H4 (cell line): ENCODE data around the gene CDCA5. TPM values are rescaled to one million over a fixed set of nuclear protein-coding genes. Genes with fewer than 3 reads are reported as not detected.

Experiments used
- DNase-seq: peaks from one replicate; pipeline ENCODE4 v3.0.0-alpha.2; 2015; ENCODE audit warnings: low spot score
- total RNA-seq: library from RNA; depleted of rRNA; stranded (reverse); fragments of >200 nt; shearing (Covaris generic); gene quantifications from 2 replicates; pipeline ENCODE4 v1.2.3, GENCODE V29; 2014

Gene CDCA5
- total RNA-seq, 1 experiment from 2014 or later = 28.7 TPM

DNA sequence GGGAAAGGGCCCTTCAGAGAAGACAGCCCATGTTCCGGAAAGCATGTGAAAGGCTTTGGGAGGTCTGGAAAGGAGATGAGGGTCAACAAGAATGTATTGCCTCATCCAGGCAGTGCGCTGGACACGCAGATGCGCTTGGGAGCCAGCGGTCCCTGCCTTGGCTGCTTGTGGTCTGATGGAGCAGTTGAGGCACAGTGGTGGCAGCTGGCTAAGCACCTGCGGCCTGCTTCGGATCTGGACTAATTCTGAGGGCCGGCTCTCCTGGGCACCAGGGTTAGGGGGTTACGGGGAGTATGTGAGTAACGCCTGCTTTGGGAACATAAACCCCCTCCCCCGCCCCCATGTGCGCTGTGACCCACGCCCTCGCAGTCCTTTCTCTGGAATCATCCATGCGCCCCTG, 23.2 kb upstream of the CDCA5 start:
- DNase-seq = no peak

DNA sequence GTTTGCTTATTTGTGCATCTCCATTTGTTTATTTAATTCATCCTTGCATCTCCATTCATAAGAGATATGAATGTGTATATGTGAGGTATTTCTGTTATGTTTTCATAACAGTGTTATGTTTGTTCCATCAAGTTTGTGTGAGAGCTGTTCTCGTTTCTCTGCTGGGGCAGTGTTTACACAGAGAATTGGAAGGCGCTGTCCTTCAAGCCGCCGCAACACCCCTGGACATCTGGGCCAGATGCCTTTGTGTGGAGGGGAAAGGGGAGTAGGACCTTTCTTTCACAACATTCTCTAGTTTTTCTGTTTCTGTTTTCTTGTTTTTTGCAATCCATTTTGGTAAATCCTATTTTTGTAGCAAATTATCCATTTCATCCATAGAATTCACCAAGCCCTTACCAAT, 20.8 kb upstream of the CDCA5 start:
- DNase-seq = no peak

DNA sequence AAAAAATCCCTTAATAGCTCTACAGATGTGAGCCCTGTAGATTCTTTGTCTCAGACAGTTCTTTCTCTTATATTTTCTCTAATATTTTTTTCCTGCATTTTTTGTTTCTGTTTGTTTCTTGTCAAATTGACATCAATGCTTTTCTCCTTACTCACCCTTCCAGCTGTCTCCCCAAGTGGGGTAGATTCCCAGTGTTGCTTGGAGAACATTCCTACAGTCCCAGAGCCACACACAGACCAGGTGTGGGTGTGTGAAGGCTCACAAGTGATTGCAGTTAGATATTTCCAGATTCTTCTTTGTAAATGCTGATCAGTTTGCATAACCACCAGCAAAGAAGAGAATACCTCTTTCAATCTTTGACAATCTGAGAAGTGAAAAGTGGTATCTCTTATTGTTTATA, 19.6 kb upstream of the CDCA5 start:
- no peak for DNase-seq

DNA sequence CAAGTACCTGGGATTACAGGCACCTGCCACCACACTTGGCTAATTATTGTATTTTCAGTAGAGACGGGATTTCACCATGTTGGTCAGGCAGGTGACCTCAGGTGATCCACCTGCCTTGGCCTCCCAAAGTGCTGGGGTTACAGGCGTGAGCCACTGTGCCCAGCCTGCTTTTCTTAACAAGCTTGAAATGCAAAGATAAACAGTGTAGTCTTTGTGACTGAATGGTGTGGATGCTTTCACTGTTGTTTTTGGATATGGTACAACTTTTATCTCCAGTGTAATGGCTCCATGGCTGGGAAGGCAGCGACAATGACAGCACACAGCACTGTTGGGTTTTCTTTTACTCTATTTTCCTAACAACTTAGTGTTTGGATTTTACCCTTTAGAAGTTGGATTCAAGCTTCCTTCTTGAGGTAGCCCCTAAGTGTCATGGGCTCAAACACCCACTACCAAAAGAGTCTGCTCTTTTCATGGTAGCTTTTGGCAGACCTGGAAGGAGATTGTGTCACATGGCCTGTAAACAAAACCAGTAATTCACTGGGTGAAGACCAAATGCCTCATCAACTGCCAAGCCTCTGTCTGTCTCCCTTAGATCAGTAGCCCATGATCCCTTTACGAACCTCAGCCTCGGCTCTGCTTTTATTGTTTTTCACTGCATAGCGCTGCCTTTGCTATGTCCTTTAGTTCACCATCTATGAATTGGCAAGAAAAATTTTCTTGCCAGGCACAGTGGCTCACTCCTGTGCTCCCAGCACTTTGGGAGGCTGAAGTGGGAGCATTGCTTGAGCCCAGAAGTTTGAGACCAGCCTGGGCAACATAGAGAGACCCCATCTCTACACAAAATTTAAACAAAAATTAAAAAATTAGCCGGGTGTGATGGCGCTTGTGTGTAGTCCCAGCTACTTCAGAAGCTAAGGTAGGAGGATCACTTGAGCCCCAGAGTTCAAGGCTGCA, 18.6 kb upstream of the CDCA5 start:
- DNase-seq = no peak

DNA sequence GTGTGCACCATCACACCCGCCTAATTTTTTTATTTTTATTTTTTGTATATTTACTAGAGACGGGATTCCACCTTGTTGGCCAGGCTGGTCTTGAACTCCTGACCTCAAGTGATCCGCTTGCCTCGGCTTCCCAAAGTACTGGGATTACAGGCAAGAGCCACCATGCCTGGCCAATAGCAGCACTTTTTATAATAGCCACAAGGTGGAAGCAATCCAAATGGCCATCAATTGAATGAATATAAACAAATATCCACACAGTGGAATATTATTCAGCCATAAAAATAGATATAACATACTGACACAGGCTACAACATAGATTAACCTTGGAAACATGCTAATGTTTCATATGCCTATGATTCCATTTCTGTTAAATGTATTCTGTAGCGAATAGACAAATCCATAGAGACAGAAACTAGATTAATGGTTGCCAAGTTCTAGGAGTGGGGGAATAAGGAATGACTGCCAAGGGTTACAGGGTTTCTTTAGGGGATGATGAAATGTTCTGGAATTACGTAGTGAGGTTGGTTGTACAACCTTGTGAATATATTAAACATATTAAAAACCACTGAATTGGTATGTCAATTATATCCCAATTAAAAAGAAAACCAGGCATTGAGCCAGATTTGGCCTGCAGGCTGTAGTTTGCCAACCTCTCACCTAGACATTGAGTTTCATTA, 17.0 kb upstream of the CDCA5 start:
- DNase-seq = no peak

DNA sequence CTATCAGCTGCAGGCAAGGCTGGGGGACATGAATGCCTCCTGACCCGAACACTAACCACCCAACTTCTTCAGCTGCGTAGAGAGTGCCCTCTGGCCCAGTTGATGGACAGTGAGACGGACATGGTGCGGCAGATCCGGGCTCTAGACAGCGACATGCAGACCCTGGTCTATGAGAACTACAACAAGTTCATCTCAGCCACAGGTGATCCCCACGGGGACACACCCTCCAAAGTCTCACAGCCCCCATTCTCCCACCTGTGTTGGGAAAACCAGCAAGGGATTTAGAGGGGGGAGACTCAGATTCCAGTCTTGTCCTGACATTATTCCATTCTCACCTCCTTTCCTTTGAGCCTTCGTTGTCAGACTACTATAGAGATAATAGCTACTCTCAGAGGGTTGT, 13.1 kb upstream of the CDCA5 start:
- DNase-seq = no peak

DNA sequence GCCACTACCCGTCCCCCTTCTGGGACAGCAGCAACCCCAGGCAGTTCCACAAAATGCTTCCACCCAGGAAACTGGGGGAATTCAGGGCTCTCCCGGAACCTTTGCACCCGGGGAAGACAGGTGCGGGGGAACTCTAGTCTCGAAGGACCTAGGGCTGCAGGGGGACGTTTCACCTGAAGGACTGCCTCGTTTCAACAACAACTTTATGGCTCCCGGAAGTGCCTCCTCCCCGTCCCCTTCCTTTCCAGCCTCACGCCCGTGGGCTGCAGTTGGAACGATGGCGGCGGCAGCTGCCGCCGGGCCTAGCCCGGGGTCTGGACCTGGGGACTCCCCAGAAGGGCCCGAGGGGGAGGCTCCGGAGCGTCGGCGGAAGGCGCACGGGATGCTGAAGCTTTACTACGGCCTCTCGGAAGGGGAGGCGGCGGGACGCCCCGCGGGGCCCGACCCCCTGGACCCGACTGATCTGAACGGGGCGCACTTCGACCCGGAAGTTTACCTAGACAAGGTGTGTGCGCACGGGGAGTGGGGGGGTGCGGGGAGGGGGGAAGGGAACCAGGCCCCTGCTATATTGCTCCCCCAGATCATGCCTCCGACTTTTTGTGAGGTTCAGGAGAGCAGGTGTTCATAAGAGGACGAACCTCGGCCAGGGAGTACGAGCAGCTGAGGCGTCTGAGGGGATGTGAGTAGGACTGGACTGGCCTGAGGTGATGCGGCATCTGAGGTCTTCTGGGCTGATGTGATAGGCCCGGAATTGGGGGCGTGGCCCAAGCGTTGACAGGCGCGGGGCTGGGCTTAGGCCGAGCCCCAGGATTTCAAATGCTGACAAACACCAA, 12.3 kb upstream of the CDCA5 start, which contains the start of gene VPS51:
Gene VPS51, plus strand, starts transcription at position 241 of the 833 bp plus-strand sequence. Its CDS starts 37 bp downstream, at position 278.
- DNase-seq = peak; percentile 83

DNA sequence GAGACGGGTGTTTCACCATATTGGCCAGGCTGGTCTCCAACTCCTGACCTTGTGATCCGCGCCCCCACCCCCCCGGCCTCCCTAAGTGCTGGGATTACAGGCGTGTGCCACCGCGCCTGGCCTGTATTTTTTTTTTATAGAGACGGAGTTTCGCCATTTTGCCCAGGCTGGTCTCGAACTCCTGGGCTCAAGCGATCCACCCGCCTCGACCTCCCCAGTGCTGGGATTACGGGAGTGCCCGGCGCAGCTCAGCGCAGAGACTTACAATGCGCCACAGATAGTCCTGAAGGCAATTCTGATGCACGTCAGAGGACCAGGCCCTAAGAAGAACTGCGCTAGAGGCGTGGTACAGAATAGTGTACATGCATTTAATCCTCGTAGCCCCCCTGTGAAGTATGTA, 11.6 kb upstream of the CDCA5 start:
- DNase-seq = no peak

DNA sequence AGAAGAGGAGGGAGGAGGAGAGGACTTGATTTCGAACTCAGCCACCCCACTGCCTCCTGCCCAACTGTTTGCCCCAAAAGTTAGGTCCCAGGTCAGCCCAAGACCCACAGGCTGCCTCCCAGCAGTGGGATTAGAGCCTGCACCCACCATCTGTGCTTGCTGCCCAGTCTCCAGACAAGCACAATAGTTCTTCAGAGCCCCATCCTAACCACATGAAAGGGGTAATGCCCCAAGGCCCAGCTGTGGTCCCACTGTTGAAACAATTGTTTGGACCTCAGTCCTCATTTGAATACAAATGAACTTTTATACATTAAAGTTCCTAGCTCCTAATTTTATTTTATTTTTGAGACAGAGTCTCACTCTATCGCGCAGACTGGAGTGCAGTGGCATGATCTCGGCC, 6.8 kb upstream of the CDCA5 start:
- no peak for DNase-seq

DNA sequence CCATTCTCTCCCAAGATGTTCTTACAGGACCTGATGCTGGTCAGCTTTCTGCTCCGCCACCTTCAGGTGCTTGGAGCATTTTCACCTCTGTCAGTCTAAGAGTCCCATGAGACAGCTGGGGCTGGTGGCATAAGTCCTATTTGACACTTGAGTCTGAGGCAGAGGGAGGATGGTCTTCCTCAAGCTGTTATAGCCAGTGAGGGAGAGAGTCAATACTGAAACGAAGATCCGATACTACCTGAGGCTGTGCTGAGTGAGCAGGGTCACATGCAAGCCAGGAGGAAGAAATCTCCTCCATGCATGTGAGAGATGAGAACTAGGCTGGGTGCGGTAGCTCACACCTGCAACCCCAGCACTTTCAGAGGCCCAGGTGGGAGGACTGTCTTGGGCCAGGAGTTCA, 5.8 kb upstream of the CDCA5 start:
- no peak for DNase-seq

DNA sequence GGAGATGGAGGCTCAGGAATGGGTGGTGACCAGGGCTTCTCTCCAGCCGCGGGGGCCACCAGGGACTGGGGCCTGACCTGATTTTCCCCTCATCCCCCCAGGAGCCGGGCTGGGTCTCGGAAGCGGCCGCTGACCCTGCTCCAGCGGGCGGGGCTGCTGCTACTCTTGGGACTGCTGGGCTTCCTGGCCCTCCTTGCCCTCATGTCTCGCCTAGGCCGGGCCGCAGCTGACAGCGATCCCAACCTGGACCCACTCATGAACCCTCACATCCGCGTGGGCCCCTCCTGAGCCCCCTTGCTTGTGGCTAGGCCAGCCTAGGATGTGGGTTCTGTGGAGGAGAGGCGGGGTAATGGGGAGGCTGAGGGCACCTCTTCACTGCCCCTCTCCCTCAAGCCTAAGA, 4.0 kb upstream of the CDCA5 start:
- no peak for DNase-seq

DNA sequence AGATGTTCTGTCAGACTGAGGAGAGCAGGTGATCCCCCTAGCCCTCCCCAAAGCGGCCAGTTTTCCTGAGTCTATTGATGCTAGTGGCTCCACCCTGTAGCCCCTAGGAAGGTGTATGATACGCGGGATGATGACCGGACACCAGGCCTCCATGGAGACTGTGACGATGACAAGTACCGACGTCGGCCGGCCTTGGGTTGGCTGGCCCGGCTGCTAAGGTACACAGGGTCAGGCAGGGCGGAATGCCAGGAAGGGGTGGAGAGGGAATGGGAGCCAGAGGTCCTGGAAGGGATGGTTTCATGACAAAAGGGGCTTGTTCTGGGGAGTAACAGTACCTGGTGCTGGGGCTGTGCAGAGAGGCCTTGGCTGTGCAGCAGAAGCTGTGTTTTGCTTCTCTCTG, 3.4 kb upstream of the CDCA5 start:
- DNase-seq = no peak

DNA sequence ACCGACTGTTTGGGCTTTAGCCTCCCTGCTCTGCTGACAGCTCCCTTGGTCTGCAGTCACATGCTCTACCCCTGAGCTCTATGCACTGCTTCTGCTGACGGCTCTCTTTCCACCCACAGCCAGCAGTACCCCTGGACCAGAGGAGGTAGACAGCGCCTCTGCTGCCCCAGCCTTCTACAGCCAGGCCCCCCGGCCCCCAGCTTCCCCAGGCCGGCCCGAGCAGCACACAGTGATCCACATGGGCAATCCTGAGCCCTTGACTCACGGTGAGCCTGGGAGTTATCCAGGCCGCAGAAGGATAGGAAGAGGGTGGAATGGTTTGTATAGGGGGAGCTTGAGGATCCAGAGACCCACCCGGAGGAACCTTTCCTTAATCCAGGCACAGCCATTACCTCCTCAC, 3.0 kb upstream of the CDCA5 start:
- DNase-seq = no peak

DNA sequence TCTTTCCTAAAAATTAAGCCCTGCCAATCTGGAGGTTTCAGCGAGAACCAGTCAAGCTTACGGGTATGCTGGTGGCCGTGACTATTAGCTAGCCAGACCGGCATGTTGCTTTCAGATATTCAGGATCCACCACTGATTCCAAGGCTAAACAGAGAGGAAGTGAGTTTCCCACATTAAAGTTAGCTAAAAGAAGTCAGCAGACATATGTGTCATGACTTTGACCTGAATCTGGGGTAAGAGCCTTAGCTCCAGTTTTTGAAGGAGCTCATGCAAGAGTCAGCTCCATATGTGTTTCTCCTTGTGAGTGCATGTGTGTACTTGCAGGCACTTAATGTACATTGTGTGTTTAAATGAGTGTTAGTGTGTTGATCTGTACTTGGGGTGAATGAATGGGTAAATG, 1.6 kb upstream of the CDCA5 start:
- DNase-seq = no peak

DNA sequence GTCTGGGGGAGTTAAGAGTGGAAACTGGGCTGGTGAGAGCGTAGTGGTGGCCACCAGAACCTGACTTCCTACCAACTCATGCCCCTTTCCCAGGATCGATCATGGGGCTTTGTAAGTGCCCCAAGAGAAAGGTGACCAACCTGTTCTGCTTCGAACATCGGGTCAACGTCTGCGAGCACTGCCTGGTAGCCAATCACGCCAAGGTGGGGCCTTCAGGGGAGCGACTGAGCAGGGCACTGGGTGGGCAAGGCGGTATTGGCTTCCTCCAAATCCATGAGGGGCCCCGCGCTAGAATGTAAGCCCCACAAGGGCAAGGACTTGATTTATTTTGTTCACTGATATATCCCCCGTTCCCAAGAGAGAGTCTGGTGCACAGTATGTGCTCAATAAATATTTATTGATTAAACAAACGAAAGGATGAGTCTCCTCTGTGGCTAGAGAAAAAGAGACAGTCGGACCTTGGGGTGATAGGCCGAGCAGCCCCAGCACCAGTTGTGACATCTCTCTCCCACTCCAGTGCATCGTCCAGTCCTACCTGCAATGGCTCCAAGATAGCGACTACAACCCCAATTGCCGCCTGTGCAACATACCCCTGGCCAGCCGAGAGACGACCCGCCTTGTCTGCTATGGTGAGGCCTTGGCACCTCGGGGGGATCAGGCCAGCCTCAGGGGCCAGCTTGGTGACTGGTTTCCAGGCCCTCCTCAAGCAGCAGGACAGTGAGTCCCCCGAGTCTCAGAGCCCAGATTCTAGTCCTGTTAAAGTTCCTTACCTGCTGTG, 947 bp upstream of the CDCA5 start:
- no peak for DNase-seq

DNA sequence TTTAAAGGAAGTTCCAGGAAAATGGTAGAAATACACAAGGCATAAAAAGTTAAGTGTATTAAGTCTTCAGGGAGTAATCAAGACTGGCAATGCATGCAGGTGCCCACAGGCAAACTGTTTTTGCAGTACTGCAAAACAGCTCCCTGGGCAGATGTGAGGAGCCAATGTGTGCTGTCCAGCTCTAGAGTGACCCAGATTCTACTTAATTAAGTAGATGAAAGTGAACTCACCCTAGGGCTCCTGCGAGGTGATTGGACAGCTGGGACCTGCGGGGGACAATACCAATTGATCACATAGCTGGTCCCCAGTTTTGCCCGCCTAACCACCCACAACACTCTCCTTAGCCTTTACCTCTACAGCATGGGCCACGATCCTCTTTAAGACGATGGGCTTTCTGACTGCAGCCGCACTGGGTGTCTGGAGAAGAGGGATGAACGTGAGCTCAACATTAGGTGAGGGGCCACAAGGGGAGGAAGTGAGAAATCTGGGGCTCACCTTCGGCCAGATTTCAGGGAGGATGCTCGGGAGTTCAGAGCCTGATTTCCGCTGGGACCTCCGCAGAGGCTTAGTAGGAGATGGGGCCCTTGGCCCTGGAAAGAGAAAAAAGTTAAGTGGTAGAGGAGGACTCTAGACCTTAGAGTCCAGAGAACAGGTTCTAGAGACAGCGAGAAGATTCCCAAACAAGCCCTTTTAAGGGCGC, 556 bp downstream of the CDCA5 start:
- DNase-seq = no peak

DNA sequence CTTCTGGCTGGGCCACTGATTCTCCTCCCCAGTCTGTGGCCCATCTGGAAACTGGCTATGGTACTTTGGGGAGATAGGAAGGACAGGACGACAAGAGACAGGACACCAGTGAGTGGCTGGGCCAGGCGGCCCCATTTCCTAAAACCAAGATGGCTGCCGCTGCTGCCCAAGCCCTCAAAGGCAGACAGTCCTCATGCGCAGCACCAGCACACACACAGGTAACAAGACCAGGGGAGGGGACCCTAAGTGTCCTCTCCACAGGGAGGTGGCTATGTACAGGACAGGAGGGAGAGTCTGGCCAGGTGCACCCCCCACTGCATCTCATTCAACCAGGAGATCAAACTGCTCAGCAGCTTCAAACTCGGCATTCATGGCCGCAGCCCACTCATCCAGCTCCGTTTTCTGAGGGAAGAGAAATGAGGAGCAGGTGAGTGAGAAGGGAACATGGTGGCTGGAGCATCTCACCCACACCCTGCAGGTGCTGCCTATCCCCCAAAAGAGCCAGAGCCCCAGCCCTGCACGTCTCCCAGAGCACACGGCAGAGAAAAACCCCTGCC, 5.0 kb downstream of the CDCA5 start:
- DNase-seq = no peak

DNA sequence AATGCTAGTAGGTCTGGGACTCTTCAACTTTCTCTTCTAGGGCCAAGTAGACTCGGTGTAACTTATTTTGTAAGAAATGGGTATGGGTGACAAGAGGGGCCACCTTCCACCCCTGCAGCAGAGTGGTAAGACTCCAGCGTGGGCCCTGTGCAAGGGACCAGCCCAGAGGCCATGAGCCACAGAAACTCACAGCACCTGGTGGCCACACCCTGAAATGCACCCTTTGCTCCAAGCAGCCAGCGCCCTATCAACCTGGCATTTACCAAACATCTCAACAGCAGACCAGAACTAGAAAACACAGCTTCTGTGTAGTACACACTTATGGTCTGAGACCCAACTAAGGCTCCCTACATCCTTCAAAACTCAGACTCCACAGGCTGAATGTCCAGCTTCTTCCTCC, 5.7 kb downstream of the CDCA5 start:
- no peak for DNase-seq

DNA sequence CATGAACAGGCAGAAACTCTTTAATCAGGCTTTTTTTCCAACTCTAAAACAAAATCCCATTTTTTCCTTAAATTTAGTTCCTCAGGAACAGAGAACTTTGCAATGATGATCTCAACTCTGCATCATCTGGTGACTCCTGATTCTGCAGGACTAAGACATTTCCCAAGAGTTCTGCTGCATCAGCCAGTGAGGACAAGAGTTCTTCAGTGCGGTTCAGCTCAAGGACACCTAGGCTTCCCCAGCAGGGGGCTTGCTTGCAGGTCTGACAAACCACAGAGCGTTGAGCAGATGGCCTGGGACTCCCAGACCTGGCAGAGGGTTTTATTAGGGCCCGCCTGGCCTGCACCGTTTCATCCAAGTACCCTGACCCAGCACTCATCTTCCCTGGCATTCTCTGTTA, 6.4 kb downstream of the CDCA5 start:
- no peak for DNase-seq

DNA sequence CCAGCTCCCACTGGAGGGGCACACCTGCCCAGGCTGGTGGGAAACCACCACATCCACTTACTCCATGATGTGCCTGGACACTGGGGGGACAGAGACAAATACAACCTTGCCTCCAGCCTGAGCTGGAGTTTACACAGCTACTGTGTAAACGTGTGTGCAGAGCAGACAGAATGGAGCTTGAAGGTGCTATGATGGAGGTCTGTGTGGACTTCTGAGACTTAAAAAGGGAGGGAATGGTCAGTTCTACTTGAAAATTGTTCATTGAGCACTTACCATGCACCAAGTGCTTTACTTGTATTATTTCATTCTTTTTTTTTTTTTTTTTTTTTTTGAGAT, 11.2 kb downstream of the CDCA5 start:
- DNase-seq = no peak
